ENCODE measurements around the gene FGF13.

Gene FGF13

GRCh38 chrX:138664466-138664865 lies 47.1 kb downstream of the FGF13 start:
- DNase-seq (ENCODE audit: low spot score) (no peak), FAIRE-seq (no peak)

GRCh38 chrX:138664016-138664415 lies 47.5 kb downstream of the FGF13 start:
- FAIRE-seq, result no peak

GRCh38 chrX:138651494-138651893 lies 60.0 kb downstream of the FGF13 start:
- DNase-seq (ENCODE audit: low spot score) (no peak), FAIRE-seq (no peak)

More at GRCh38 chrX:138664016-138664415, 47.5 kb downstream of the FGF13 start:
- no peak for DNase-seq (ENCODE audit: low spot score)

GRCh38 chrX:138648568-138648967 lies 62.9 kb downstream of the FGF13 start:
- DNase-seq (ENCODE audit: low spot score) (no peak), FAIRE-seq (no peak)

- FAIRE-seq, result no peak
Observed at GRCh38 chrX:138638996-138639395, 72.5 kb downstream of the FGF13 start.

More at GRCh38 chrX:138638996-138639395, 72.5 kb downstream of the FGF13 start:
- no peak for DNase-seq (ENCODE audit: low spot score)

Measured in urothelium cell line (cell line).